ENCODE results near the gene ELK4.

ELK4 gene

GRCh38 chr1:205629751-205630150, 2.1 kb downstream of the ELK4 start:
- TF ChIP-seq ZFX (IDR thresholded peaks at IDR 0.05; ENCODE audit: borderline replicate concordance) = no peak
- TF ChIP-seq CTCF (IDR thresholded peaks at IDR 0.05) = no peak

GRCh38 chr1:205627956-205628355, 3.9 kb downstream of the ELK4 start:
- TF ChIP-seq CTCF (IDR thresholded peaks at IDR 0.05) = no peak
- TF ChIP-seq ZFX (IDR thresholded peaks at IDR 0.05; ENCODE audit: borderline replicate concordance) = no peak
- no peak overlapping the region for H3K27ac ChIP-seq

More at GRCh38 chr1:205629751-205630150, 2.1 kb downstream of the ELK4 start:
- H3K27ac ChIP-seq = peak overlapping the region; percentile 90; the same call in 1 of the 2 replicates

- TF ChIP-seq CTCF (IDR thresholded peaks at IDR 0.05) (no peak), ZFX (IDR thresholded peaks at IDR 0.05; ENCODE audit: borderline replicate concordance) (no peak)
- H3K27ac ChIP-seq = no peak overlapping the region
Observed at GRCh38 chr1:205626216-205626615, 5.6 kb downstream of the ELK4 start.

GRCh38 chr1:205623646-205624045, 8.2 kb downstream of the ELK4 start:
- no peak overlapping the region for H3K27ac ChIP-seq
- TF ChIP-seq ZFX (IDR thresholded peaks at IDR 0.05; ENCODE audit: borderline replicate concordance) (no peak), CTCF (IDR thresholded peaks at IDR 0.05) (no peak)

- peak overlapping the region; percentile 58 for H3K27ac ChIP-seq
- no peak for TF ChIP-seq CTCF (IDR thresholded peaks at IDR 0.05)
- TF ChIP-seq ZFX (IDR thresholded peaks at IDR 0.05; ENCODE audit: borderline replicate concordance) = no peak
Observed at GRCh38 chr1:205620269-205620668, 11.5 kb downstream of the ELK4 start.

GRCh38 chr1:205619376-205619775, 12.4 kb downstream of the ELK4 start:
- no peak for TF ChIP-seq CTCF (IDR thresholded peaks at IDR 0.05)
- peak overlapping the region; percentile 58 for H3K27ac ChIP-seq

GRCh38 chr1:205616563-205617293, 15.1 kb downstream of the ELK4 start:
- H3K27ac ChIP-seq = peak overlapping the region; percentile 58
- no peak for TF ChIP-seq ZFX (IDR thresholded peaks at IDR 0.05; ENCODE audit: borderline replicate concordance)
- no peak for TF ChIP-seq CTCF (IDR thresholded peaks at IDR 0.05)

Data from 22Rv1 (cell line).